ENCODE results near the gene TBX21. TPM values are rescaled to one million over a fixed set of nuclear protein-coding genes. Genes with fewer than 3 reads are reported as not detected.
A peak's percentile ranks its signal among the peaks of the same experiment; 100 is the strongest.

The TBX21 gene
- total RNA-seq, 1 experiment from 2014 or later: 0.20 TPM

GRCh38 chr17:47720196-47720595 lies 12.8 kb upstream of the TBX21 start:
- ChIA-PET RAD21 (ENCODE audit: low non-redundant PET in 1 of 2, low total read pairs in 2 of 2, uncharacterized antibody in 2 of 2, unreplicated experiment in 2 of 2) (no interaction called here), CTCF (interaction anchor here (1.1 kb wide), 2 partner anchors 20 to 23 kb away, joined by 3 read pairs; no protein-coding TSS in a partner anchor), POLR2A (interaction anchor here (0.5 kb wide), 1 partner anchor 17 kb away, joined by 3 read pairs; no protein-coding TSS in a partner anchor)
- Histone ChIP-seq H3K36me3 (ENCODE audit: control insufficient read depth in 1 of 2, insufficient read depth in 2 of 2, low read length in 2 of 2) (no peaks in the 10 kb centered on the region), H3K9me3 (ENCODE audit: control insufficient read depth in 1 of 2, insufficient read depth in 1 of 2, low read depth in 1 of 2, low read length in 2 of 2) (no peaks in the 10 kb centered on the region), H3K4me2 (ENCODE audit: low read length) (peak overlapping the region; percentile 68), H3K27me3 (ENCODE audit: insufficient read depth, low read length) (peaks cover 23% of the 10 kb centered on the region; the same call in 1 of the 2 replicates), H3K9me2 (ENCODE audit: insufficient read depth) (no peaks in the 10 kb centered on the region), H3K79me2 (ENCODE audit: insufficient read depth, low read length) (no peaks in the 10 kb centered on the region), H3K4me3 (replicated peaks in 1 of 2; ENCODE audit: low read depth in 1 of 2, low read length in 2 of 2) (no peak overlapping the region), H2AFZ (ENCODE audit: low read depth, low read length, poor library complexity, severe bottlenecking) (no peak overlapping the region), H3K4me1 (ENCODE audit: control insufficient read depth in 1 of 2, insufficient read depth in 2 of 2, low read length in 2 of 2) (peaks cover 18 to 47% of the 10 kb centered on the region in 2 experiments), H3K9ac (ENCODE audit: low read length) (no peak overlapping the region), H4K20me1 (ENCODE audit: insufficient read depth) (no peaks in the 10 kb centered on the region), H3K27ac (ENCODE audit: low read depth, low read length) (no peak overlapping the region)
- DNase-seq (ENCODE audit: low read depth, low spot score) (no peak), ATAC-seq (no peak)
- TF ChIP-seq ELF1 (IDR thresholded peaks at IDR 0.05; ENCODE audit: borderline replicate concordance, low read depth): no peak
- no TSS peak for BruUV-seq (replicated peaks)
- intact Hi-C loops (cut with micrococcal nuclease): no loop called here

- H3K36me3 ChIP-seq (ENCODE audit: control insufficient read depth in 1 of 2, insufficient read depth in 2 of 2, low read length in 2 of 2): no peaks in the 10 kb centered on the region
- H2AFZ ChIP-seq (ENCODE audit: low read depth, low read length, poor library complexity, severe bottlenecking): peak overlapping the region; percentile 64
- peak overlapping the region; percentile 8 to 23; a peak in 2 of 4 replicates for H3K4me3 ChIP-seq (replicated peaks in 1 of 2; ENCODE audit: low read depth in 1 of 2, low read length in 2 of 2)
- no peak overlapping the region for H3K27ac ChIP-seq (ENCODE audit: low read depth, low read length)
- TF ChIP-seq CTCF (IDR thresholded peaks at IDR 0.05 in 2 of 3, conservative IDR thresholded peaks at IDR 0.05 in 1 of 3; ENCODE audit: borderline replicate concordance in 1 of 3, insufficient read depth in 1 of 3, low read depth in 2 of 3, low read length in 2 of 3): peak in 1 of 3 experiments; percentile 24; a peak in 1 of 6 replicates
- no peak for TF ChIP-seq JUND (IDR thresholded peaks at IDR 0.05)
- no peak for TF ChIP-seq ZFX (IDR thresholded peaks at IDR 0.05)
- no peak for TF ChIP-seq SRF (IDR thresholded peaks at IDR 0.05; ENCODE audit: low read depth)
- no peak for TF ChIP-seq YY1 (IDR thresholded peaks at IDR 0.05; ENCODE audit: extremely low read depth, insufficient replicate concordance, low read depth, low read length)
- TF ChIP-seq ATF3 (IDR thresholded peaks at IDR 0.05): no peak
- H4K20me1 ChIP-seq (ENCODE audit: insufficient read depth): no peaks in the 10 kb centered on the region
- BruUV-seq (replicated peaks): no TSS peak
- peaks cover 18 to 47% of the 10 kb centered on the region in 2 experiments for H3K4me1 ChIP-seq (ENCODE audit: control insufficient read depth in 1 of 2, insufficient read depth in 2 of 2, low read length in 2 of 2)
- peaks cover 23% of the 10 kb centered on the region; the same call in 1 of the 2 replicates for H3K27me3 ChIP-seq (ENCODE audit: insufficient read depth, low read length)
- POLR2A ChIA-PET: no interaction called here
- no peaks in the 10 kb centered on the region for H3K79me2 ChIP-seq (ENCODE audit: insufficient read depth, low read length)
- DNase-seq (ENCODE audit: low read depth, low spot score) (peak; percentile 24), ATAC-seq (peak; percentile 49)
- H3K9me2 ChIP-seq (ENCODE audit: insufficient read depth): no peaks in the 10 kb centered on the region
- intact Hi-C loops (cut with micrococcal nuclease): no loop called here
- CTCF ChIA-PET: no interaction called here
- H3K9ac ChIP-seq (ENCODE audit: low read length): peak overlapping the region; percentile 12; the same call in 1 of the 2 replicates
- H3K9me3 ChIP-seq (ENCODE audit: control insufficient read depth in 1 of 2, insufficient read depth in 1 of 2, low read depth in 1 of 2, low read length in 2 of 2): no peaks in the 10 kb centered on the region
- peak overlapping the region; percentile 68 for H3K4me2 ChIP-seq (ENCODE audit: low read length)
- RAD21 ChIA-PET (ENCODE audit: low non-redundant PET in 1 of 2, low total read pairs in 2 of 2, uncharacterized antibody in 2 of 2, unreplicated experiment in 2 of 2): no interaction called here
Measured at GRCh38 chr17:47720754-47721533, 12.1 kb upstream of the TBX21 start.
